CD4-positive, alpha-beta T cell treated with Interleukin-15 for 4 hours (primary cell): Measurements from ENCODE around the gene GLYATL2.

Experiments used
- DNase-seq: peaks from one replicate; pipeline ENCODE4 v3.0.0-alpha.2; 2020; ENCODE audit warnings: low spot score

Gene GLYATL2

DNA sequence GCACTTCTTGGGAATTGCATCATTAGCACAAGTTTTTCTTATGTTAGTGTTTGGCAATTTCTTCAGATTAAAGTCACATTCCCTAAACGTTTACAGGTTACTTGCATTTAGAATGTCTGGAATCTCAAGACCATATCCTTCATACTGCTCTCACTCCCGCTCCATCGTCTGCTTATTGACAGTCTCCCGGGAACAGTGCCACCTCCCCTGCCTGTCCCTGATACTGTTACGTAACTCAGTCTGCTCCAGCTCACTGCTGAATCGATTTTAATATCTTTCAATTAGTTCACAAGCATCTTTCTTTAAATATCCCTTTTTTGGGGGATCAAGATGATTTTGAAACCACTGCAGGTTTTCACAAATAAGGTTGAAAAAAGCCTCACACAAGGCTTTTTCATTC lies 48.2 kb downstream of the GLYATL2 start:
- no peak for DNase-seq

DNA sequence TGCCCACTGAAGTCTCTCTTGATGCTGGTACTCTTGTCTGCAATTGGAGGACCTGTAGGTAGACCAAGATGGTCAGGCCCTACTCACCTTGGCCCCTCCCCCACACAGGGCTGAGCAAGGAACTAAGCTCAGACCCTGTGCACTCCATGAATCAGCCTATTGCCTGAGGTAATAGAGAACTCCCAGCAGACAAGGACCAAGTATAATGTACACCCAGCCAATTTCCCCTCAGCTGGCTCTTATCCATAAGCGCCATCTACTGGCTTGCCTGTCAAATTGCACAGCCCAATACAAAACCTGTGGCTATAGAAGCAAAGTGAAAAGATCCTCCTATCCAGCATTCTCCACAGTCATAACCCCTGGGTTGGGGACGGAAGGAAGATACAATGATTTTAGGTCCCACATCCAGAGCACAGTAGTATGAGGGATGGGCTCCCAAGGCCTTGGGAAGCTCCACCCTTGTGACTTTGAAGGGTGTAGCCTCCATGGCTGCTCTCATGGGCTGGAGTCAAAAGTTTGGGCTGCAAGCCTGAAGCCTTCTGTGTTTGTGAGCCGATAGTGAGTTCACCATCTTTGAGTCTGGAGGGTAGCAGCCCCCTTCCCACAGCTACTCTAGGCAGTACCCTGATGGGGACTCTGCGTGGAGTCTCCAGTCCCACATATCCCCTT lies 56.0 kb downstream of the GLYATL2 start:
- peak; percentile 44 for DNase-seq

DNA sequence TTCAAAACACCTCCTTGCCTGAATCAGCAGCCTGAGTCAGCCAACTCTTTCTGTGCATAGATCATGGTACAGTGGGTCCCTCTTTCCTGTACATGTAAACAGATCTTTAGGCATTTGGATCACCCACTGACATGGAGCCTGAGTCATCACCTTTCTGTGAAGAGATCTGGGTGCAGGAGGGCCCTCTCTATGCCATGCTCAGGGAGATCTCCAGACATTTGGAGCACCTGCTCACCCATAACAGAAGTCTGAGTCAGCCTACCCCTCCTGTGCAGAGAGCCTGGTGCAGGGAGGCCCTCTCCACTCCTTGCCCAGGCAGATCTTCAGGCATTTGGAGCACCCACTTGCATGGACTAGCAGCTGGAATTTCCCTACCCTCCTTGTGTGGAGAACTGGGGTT lies 56.6 kb downstream of the GLYATL2 start:
- DNase-seq: no peak

DNA sequence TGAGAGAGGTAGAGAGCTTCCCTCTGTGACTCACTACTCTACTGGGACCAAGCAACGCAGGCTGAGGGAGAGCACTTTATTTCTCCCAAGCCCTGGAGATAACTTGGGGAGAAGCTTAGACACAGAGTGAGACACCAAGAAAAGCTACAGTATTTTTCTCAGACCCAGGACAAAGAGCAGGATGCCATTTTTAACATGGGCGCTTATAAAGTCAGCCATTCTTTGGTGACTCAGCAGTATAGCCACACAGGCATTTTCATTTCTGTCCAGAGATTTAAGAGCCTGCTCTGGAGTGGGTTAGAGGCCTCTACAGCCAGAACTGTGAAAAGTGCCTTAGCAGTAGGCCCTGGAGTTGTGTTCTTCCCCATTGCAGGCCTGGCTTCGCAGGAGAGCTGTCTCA lies 57.8 kb downstream of the GLYATL2 start:
- no peak for DNase-seq

DNA sequence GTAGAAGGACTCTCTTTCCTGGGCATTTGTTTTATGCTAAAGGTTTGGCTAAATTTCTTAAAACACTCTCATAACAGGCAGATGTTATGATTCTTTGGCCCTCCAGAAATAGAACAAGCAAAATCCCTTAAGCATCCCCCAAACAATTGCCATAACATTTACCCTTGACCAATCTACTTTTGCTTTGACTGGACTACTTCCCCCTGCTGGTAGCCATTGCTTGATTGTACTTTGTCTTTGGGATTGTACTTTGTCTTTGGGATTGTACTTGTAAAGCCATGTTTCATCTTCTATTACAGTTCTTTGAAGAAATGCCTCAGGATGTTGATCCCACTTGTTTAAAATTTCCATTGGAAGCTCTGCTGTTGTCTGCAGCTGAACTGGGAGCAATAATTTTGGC lies 59.5 kb downstream of the GLYATL2 start:
- DNase-seq: no peak
